SK-N-SH (cell line): ENCODE data around the gene MBD6.

Source experiments
- CTCF ChIP-seq: fragments of 200-600 bp; sonication (generic); IDR thresholded peaks from 2 replicates; pipeline ENCODE4 v1.6.1; 2017; ENCODE audit warnings: antibody characterized with exemption, mild to moderate bottlenecking, moderate library complexity
- EP300 ChIP-seq, 2 experiments: IDR thresholded peaks; 2 replicates each; pipeline versions ENCODE4 v1.4.0 to v1.6.1; 2012; ENCODE audit warnings: borderline replicate concordance in 1 of 2, low read depth in 1 of 2, low read length in 1 of 2
- FOXM1 ChIP-seq: IDR thresholded peaks from 2 replicates; pipeline ENCODE4 v1.4.0; 2012; ENCODE audit warnings: low read depth, mild to moderate bottlenecking
- JUND ChIP-seq: IDR thresholded peaks from 2 replicates; pipeline ENCODE4 v1.4.0; 2012
- MAX ChIP-seq: IDR thresholded peaks from 2 replicates; pipeline ENCODE4 v1.4.0; 2012; ENCODE audit warnings: low read depth
- MXI1 ChIP-seq: IDR thresholded peaks from 2 replicates; pipeline ENCODE4 v1.6.1; 2012; ENCODE audit warnings: mild to moderate bottlenecking, low read depth, low read length, improper control_type of control experiment
- NFIC ChIP-seq: IDR thresholded peaks from 2 replicates; pipeline ENCODE4 v1.4.0; 2012; ENCODE audit warnings: borderline replicate concordance
- PBX3 ChIP-seq: IDR thresholded peaks from 2 replicates; pipeline ENCODE4; 2012
- POLR2AphosphoS5 ChIP-seq: IDR thresholded peaks from 2 replicates; pipeline ENCODE4 v1.6.1; 2012; ENCODE audit warnings: low read depth, low read length
- SIN3A ChIP-seq: IDR thresholded peaks from 2 replicates; pipeline ENCODE4 v1.6.1; 2012; ENCODE audit warnings: low read depth, mild to moderate bottlenecking, low read length, moderate library complexity, borderline replicate concordance
- USF1 ChIP-seq: IDR thresholded peaks from 2 replicates; pipeline ENCODE4 v1.4.0; 2012; ENCODE audit warnings: low read depth, borderline replicate concordance
- USF2 ChIP-seq: fragments of 150-350 bp; IDR thresholded peaks from 2 replicates; pipeline ENCODE4 v1.6.1; 2017; ENCODE audit warnings: antibody characterized with exemption, low read length, low read depth, borderline replicate concordance
- YY1 ChIP-seq: IDR thresholded peaks from 2 replicates; pipeline ENCODE4 v1.4.0; 2012; ENCODE audit warnings: low read depth, mild to moderate bottlenecking

- no peak for TF ChIP-seq FOXM1
- TF ChIP-seq CTCF: no peak
- TF ChIP-seq PBX3: no peak
- TF ChIP-seq POLR2AphosphoS5: no peak
- TF ChIP-seq MXI1: no peak
- no peak for TF ChIP-seq NFIC
- no peak for TF ChIP-seq SIN3A
- TF ChIP-seq EP300 (IDR thresholded peaks at IDR 0.05; ENCODE audit: borderline replicate concordance in 1 of 2, low read depth in 1 of 2, low read length in 1 of 2): no peak
- no peak for TF ChIP-seq MAX
- TF ChIP-seq JUND: no peak
- no peak for TF ChIP-seq USF1
- no peak; the same call in 1 of the 2 replicates for TF ChIP-seq YY1
- no peak for TF ChIP-seq USF2
Measured at GRCh38 chr12:57547288-57548012, 24.8 kb downstream of the MBD6 start.
